Hepatocyte (in vitro differentiated cells): ENCODE data around the gene TAF1C. TPM values are rescaled to one million over a fixed set of nuclear protein-coding genes. Genes with fewer than 3 reads are reported as not detected.

Experiments used
- DNase-seq: peaks from one replicate; pipeline ENCODE4 v3.0.0-alpha.2; 2016; ENCODE audit warnings: low spot score
- H2AFZ ChIP-seq: fragments of 200-600 bp; sonication (generic); 2 replicates; pipeline ENCODE4 v1.6.0; 2016; ENCODE audit warnings: antibody characterized with exemption, mild to moderate bottlenecking
- H3K27ac ChIP-seq: fragments of 200-600 bp; sonication (generic); 2 replicates; pipeline ENCODE4 v1.5.1; 2016; ENCODE audit warnings: mild to moderate bottlenecking
- H3K27me3 ChIP-seq: fragments of 200-600 bp; sonication (generic); 2 replicates; pipeline ENCODE4 v1.6.1; 2016
- H3K36me3 ChIP-seq: fragments of 200-600 bp; sonication (generic); replicated peaks from 2 replicates; pipeline ENCODE4 v1.5.1; 2016; ENCODE audit warnings: low read depth; ENCODE audit not compliant: insufficient read depth
- H3K4me1 ChIP-seq: fragments of 200-600 bp; sonication (generic); 2 replicates; pipeline ENCODE4 v1.5.1; 2016; ENCODE audit warnings: mild to moderate bottlenecking, moderate library complexity; ENCODE audit not compliant: insufficient read depth
- H3K4me2 ChIP-seq: fragments of 200-600 bp; sonication (generic); 2 replicates; pipeline ENCODE4 v1.6.0; 2016
- H3K4me3 ChIP-seq: fragments of 200-600 bp; sonication (generic); 2 replicates; pipeline ENCODE4 v1.5.1; 2016; ENCODE audit warnings: mild to moderate bottlenecking
- H3K79me2 ChIP-seq: fragments of 200-600 bp; sonication (generic); 2 replicates; pipeline ENCODE4 v1.6.0; 2017; ENCODE audit warnings: mild to moderate bottlenecking
- H3K9me2 ChIP-seq: fragments of 200-600 bp; sonication (generic); replicated peaks from 2 replicates; pipeline ENCODE4 v1.6.0; 2017; ENCODE audit warnings: mild to moderate bottlenecking; ENCODE audit not compliant: insufficient read depth
- H3K9me3 ChIP-seq: fragments of 200-600 bp; sonication (generic); 2 replicates; pipeline ENCODE4 v1.5.1; 2016; ENCODE audit warnings: low read depth, mild to moderate bottlenecking
- H4K20me1 ChIP-seq: fragments of 200-600 bp; sonication (generic); 2 replicates; pipeline ENCODE4 v1.6.0; 2016; ENCODE audit warnings: mild to moderate bottlenecking; ENCODE audit not compliant: insufficient read depth, poor library complexity, severe bottlenecking
- CTCF ChIP-seq: fragments of 200-600 bp; sonication (generic); IDR thresholded peaks from 2 replicates; pipeline ENCODE4 v1.5.1; 2016; ENCODE audit warnings: antibody characterized with exemption, mild to moderate bottlenecking; ENCODE audit not compliant: poor library complexity
- EZH2 ChIP-seq: fragments of 200-600 bp; sonication (generic); IDR thresholded peaks from 2 replicates; pipeline ENCODE4 v1.6.1; 2016; ENCODE audit warnings: antibody characterized with exemption, mild to moderate bottlenecking, borderline replicate concordance
- EZH2phosphoT487 ChIP-seq: fragments of 200-600 bp; sonication (generic); IDR thresholded peaks from one replicate; pipeline ENCODE4 v1.6.1; 2018; ENCODE audit warnings: antibody characterized with exemption, mild to moderate bottlenecking, low read depth, moderate library complexity; ENCODE audit not compliant: unreplicated experiment, severe bottlenecking
- WGBS: methylation state at CpG from one replicate; pipeline ENCODE4 v1.1.6; 2016; ENCODE audit warnings: low lambda C conversion rate; ENCODE audit errors: missing lambda C conversion rate; 5-methylcytosine and 5-hydroxymethylcytosine counted together
- polyA plus RNA-seq: library from polyadenylated mRNA; unstranded; fragments of >200 nt; fragmentation: Nextera tagmentation; extraction: Ambion mirVana; gene quantifications from 2 replicates; pipeline ENCODE4 v1.2.1, GENCODE V29; 2016
- total RNA-seq: library from RNA; depleted of rRNA; stranded (reverse); fragments of >200 nt; gene quantifications from 2 replicates; pipeline ENCODE4 v1.2.3, GENCODE V29; 2014

TAF1C gene
- total and polyA plus RNA-seq, 2 experiments from 2014 or later, result 30.2 to 39.2 TPM

DNA sequence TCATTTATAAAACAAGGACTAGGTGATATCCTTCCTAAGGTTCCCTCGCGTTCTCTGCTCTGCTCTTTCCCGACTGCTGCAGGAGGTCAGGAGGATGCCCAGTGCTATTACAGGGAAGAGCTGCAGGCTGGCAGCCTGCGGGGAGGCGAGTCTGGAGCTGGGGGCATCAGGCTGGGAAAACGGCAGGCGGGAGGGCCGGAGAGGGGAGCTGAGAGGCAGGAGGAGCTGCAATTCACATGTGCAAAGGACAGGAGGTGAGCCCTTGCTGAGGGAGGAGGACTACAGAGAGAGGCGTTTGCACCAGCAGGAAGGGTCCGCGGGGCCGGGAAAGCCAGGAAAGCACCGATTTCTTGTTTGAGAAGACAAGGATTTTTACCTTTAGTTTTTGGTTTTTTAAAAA lies 12.2 kb upstream of the TAF1C start:
- WGBS, result 63% methylated on average over 13 of the region's 13 CpGs
- H3K36me3 ChIP-seq, result no peaks in the 10 kb centered on the region
- no peak overlapping the region for H3K4me2 ChIP-seq
- H3K4me1 ChIP-seq, result no peaks in the 10 kb centered on the region
- no peaks in the 10 kb centered on the region for H4K20me1 ChIP-seq
- H3K9me2 ChIP-seq, result no peaks in the 10 kb centered on the region
- H3K79me2 ChIP-seq, result no peaks in the 10 kb centered on the region
- H2AFZ ChIP-seq, result no peak overlapping the region
- H3K27ac ChIP-seq, result no peak overlapping the region
- H3K27me3 ChIP-seq, result no peaks in the 10 kb centered on the region
- no peak for DNase-seq
- TF ChIP-seq EZH2, result no peak
- TF ChIP-seq EZH2phosphoT487, result no peak
- no peak for TF ChIP-seq CTCF
- no peak overlapping the region for H3K4me3 ChIP-seq
- H3K9me3 ChIP-seq, result no peaks in the 10 kb centered on the region

GRCh38 chr16:84198401-84198800 lies 11.5 kb upstream of the TAF1C start:
- no peak overlapping the region for H3K4me3 ChIP-seq
- no peak overlapping the region for H3K4me2 ChIP-seq
- H3K9me2 ChIP-seq, result no peaks in the 10 kb centered on the region
- no peak for TF ChIP-seq EZH2phosphoT487
- no peak for TF ChIP-seq EZH2
- TF ChIP-seq CTCF, result no peak
- H3K9me3 ChIP-seq, result no peaks in the 10 kb centered on the region
- H3K36me3 ChIP-seq, result no peaks in the 10 kb centered on the region
- H3K4me1 ChIP-seq, result no peaks in the 10 kb centered on the region
- H3K27me3 ChIP-seq, result no peaks in the 10 kb centered on the region
- no peak for DNase-seq
- no peak overlapping the region for H3K27ac ChIP-seq
- H3K79me2 ChIP-seq, result no peaks in the 10 kb centered on the region
- 85% methylated on average over 10 of the region's 10 CpGs for WGBS
- H4K20me1 ChIP-seq, result no peaks in the 10 kb centered on the region
- no peak overlapping the region for H2AFZ ChIP-seq

GRCh38 chr16:84197466-84198128 lies 10.7 kb upstream of the TAF1C start:
- H4K20me1 ChIP-seq, result no peaks in the 10 kb centered on the region
- H3K4me3 ChIP-seq, result no peak overlapping the region
- H3K27ac ChIP-seq, result no peak overlapping the region
- TF ChIP-seq EZH2phosphoT487, result no peak
- no peak for TF ChIP-seq CTCF
- TF ChIP-seq EZH2, result no peak
- H3K4me2 ChIP-seq, result no peak overlapping the region
- H3K9me2 ChIP-seq, result no peaks in the 10 kb centered on the region
- no peaks in the 10 kb centered on the region for H3K4me1 ChIP-seq
- H2AFZ ChIP-seq, result no peak overlapping the region
- H3K79me2 ChIP-seq, result no peaks in the 10 kb centered on the region
- H3K36me3 ChIP-seq, result no peaks in the 10 kb centered on the region
- DNase-seq, result no peak
- no peaks in the 10 kb centered on the region for H3K27me3 ChIP-seq
- no peaks in the 10 kb centered on the region for H3K9me3 ChIP-seq
- 93% methylated on average over 14 of the region's 14 CpGs for WGBS
